Hepatocyte (in vitro differentiated cells): ENCODE results near the gene NHERF2.

Experiments
- CTCF ChIP-seq: fragments of 200-600 bp; sonication (generic); IDR thresholded peaks from 2 replicates; pipeline ENCODE4 v1.5.1; 2016; ENCODE audit warnings: antibody characterized with exemption, mild to moderate bottlenecking; ENCODE audit not compliant: poor library complexity
- EZH2 ChIP-seq: fragments of 200-600 bp; sonication (generic); IDR thresholded peaks from 2 replicates; pipeline ENCODE4 v1.6.1; 2016; ENCODE audit warnings: antibody characterized with exemption, mild to moderate bottlenecking, borderline replicate concordance

- TF ChIP-seq CTCF (no peak), EZH2 (no peak)
Measured at GRCh38 chr16:2061023-2061422, 34.3 kb downstream of the NHERF2 start.
